HG03064 (cell line): Measurements from ENCODE around the gene PNMA3.
"Not testable (repeated sequence)": the region's sequence is repeated elsewhere in the genome, so short reads cannot be mapped to it uniquely, and the experiment has no call there.

ENCODE experiments used
- ATAC-seq: cut with Tn5 transposase; IDR thresholded peaks from one replicate; pipeline ENCODE4 v1.9.1; 2021; ENCODE audit warnings: low read depth; ENCODE audit not compliant: unreplicated experiment

The PNMA3 gene, protein sequence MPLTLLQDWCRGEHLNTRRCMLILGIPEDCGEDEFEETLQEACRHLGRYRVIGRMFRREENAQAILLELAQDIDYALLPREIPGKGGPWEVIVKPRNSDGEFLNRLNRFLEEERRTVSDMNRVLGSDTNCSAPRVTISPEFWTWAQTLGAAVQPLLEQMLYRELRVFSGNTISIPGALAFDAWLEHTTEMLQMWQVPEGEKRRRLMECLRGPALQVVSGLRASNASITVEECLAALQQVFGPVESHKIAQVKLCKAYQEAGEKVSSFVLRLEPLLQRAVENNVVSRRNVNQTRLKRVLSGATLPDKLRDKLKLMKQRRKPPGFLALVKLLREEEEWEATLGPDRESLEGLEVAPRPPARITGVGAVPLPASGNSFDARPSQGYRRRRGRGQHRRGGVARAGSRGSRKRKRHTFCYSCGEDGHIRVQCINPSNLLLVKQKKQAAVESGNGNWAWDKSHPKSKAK

DNA sequence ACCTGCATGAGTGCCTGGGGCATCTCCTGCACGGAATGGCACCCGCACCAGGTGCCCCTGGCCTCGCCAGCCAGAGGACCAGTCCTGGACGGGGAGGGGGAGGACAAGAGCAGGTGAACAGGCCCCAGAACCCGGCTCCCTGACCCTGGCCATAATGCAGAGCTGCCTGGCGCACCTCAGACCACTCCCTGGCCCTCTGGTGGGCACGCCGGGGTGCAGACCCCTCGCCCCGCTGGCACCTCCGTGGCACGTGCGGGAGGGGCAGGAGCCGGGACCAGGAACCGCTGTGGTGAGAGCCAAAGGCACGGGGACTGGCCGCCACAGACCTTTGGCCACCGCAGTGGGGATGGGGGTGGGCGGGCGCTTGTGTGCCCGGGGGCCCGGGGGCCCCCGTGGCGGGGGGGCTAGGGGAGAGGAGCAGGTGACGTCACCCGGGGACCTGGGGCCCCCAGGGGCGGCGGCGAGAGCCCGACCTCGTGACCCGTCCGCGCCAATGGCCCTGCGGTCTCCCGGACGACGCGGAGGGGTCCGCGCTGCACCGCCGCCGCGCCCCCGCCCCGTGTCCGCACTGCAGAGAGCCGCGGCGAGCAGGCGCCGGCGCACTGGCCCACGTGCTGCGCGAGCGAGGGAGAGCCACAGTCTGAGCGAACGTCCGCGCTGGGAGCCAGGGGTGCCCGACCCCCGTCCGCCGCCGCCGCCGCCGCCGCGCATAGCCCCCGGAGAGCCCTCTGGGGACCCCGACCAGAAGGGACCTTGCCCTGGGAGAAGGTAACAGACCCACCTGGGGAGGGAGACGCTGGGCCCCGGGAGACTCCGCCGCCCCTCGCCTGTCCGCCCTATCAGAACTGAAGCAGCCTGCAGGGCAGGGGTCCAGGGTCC is at the start of gene PNMA3:
Gene PNMA3, plus strand, starts transcription at position 600 of the 879 bp plus-strand sequence. CDS start 586 bp downstream, outside the sequence.
- ATAC-seq, result no peak

DNA sequence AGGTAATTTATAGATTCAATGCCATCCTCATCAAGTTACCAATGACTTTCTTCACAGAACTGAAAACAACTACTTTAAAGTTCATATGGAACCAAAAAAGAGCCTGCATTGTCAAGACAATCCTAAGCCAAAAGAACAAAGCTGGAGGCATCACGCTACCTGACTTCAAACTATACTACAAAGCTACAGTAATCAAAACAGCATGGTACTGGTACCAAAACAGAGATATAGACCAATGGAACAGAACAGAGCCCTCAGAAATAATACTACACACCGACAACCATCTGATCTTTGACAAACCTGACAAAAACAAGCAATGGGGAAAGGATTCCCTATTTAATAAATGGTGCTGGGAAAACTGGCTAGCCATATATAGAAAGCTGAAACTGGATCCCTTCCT is 39.1 kb upstream of the PNMA3 start:
- ATAC-seq, result not testable (repeated sequence)

DNA sequence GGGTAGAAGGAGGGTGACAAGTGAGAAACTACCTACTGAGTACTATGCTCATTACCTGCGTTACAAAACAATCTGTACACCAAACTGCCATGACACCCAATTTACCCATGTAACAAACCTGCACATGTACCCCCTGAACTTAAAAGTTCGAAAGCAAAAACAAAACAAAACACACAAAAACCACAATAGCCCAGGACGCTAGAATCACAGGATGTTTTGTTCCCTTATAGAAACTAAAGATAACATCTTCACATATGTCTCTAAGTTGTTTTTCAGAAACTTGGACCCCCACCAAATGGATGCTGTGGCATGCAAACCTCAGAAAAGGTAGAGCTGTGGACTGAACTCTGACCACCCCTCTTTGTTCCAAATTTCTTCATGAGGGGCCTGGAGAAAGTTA is 37.1 kb upstream of the PNMA3 start:
- no peak for ATAC-seq

DNA sequence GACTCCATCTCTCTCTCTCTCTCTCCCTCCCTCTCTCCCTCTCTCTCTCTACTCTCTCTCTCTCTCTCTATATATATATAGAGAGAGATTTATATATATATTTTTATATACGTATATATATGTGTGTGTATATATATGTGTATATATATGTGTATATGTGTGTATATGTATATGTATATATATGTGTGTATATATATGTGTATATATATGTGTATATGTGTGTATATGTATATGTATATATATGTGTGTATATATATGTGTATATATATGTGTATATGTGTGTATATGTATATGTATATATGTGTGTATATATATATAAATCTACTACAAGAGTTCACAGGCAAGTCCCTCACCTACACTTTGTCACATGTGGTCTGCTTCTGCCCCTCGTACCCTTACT is 29.8 kb upstream of the PNMA3 start:
- ATAC-seq, result not testable (repeated sequence)

DNA sequence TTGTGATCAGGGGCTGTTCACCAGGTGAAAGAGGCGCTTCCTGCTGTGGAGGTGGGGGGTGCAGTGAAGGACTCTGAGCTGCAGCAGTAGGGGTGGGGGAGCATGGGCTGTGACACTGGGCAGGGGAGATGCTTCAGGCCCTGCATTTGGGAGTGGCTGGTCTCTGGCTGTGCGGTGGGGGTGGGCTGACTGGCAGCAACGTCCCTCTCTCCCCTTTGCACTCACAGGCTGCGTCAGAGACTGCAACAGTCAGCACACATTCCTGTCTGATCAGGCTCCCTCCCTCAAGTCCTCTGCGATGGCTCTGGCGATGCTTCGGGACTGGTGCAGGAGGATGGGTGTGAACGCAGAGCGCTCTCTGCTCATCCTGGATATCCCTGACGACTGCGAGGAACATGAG is 27.8 kb upstream of the PNMA3 start:
- not testable (repeated sequence) for ATAC-seq

DNA sequence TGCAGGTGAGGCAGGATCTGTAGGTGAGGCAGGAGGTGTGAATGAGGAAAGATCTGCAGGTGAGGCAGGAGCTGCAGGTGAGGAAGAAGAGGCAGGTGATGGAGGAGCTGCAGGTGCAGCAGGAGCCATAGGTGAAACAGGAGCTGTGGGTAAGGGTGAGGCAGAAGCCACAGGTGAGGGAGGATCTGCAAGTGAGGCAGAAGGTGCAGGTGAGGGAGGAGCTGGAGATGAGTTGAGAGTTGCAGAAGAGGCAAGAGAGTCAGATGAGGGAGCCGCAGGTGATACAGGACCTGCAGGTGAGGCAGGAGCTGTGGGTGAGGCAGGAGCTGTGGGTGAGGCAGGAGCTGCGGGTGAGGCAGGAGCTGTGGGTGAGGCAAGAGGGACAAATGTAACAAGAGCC is 27.1 kb upstream of the PNMA3 start:
- no peak for ATAC-seq

DNA sequence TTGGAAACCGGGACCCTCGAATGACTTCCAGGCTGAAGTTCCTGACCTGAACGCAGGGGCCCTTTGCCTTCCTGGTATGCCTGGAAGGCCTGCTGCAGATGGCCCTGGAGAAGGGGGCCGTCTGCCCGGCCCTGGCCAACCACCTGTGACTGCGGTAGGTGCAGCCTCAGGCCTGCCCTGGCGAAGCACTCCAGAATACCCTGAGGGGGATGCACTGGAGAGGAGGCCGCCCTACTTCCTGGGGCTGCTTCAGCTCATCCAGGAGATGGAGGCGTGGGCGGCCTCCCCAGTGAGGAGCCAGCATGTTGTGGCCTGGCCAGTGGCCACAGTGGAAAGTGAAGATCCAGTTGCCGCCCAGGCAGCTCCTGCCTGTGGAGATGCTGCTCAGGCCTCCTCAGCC is 26.4 kb upstream of the PNMA3 start:
- no peak for ATAC-seq

DNA sequence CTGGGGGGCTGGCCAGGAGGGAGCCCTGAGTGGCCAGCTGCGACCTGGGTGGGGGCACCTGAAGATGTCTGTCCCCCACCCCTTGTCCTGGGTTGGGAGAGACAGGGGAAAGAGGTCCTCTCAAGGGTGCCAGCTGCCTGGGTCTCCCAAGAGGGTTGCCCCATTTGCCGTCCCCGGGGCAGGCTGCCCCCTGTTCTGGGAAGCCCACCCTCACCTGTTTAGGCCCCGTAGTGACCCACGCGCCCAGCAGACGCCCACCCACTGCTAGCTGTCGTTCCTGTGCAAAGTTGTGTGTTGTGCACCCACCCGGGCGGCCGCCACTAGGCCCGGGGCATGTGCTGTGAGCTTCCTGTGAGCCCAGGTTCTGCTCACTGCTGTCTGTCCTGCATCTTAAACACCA is 25.5 kb upstream of the PNMA3 start:
- no peak for ATAC-seq

DNA sequence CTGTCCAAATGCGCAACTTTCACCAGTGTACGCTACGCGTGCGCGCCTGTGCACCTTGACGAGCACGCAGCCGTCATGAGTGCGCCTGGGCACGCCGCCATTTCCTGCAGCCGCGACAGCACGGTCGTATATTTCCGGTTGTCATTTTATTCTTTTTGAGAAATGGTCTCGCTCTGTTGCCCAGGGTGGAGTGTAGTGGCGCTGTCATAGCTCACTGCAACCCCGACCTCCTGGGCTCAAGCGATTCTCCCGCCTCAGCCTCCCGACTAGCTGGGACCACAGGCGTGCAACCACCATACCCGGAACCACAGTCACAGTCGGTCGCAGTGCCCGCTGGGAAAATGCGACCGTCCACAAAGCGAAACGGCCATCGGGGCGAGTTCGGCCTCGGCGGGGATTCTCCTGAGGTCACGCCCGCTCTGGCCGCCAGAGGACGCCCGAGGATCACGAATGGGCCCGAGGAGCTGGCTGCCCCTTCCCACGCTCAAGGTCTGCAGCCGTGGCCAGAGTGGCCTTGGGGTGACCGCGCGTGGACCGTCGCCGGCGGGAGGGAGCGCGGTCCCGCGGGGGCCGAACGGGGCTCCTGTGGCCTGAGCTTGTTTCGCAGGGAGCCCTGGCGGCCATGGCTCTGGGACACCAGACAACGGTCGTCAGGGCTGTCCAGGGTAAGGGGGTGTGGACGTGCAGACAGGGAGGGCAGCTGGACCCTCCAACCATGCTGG is 23.7 kb upstream of the PNMA3 start:
- ATAC-seq, result peak; percentile 72

DNA sequence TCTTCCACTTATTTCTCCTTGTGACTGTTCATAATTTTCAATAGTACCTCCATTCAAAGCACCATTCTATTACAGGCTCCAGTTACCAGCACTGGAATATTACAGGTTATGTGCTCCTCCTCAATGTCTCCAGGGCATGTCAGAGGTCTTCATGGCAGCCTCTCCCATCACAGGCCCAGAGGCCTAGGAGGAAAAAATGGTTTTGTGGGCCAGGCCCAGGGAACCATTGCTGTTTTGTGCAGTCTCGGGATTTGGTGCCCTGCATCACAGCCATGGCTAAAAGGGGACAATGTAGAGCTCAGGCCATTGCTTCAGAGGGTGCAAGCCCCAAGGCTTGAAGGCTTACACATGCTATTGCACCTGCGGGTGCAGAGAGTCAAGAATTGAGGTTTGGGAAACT is 7.2 kb upstream of the PNMA3 start:
- ATAC-seq, result no peak

DNA sequence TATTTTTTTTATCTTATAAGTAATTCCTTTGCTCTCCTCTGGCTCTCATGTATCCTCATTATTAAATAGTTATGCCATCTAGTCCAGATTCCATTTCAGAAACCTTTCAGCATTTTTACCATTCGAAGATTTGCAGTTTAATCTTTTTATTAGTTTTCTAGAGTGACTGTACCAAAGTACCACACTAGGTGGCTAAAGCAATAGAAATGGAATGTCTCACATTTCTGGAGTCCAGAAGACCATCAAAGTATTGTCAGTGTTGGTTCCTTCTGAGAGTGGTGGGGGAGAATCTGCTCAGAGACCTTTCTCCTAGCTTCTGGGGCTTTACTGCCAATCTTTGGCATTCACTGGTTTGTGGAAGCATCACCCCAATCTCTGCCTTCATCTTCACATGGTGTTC is 3.7 kb upstream of the PNMA3 start:
- no peak for ATAC-seq

DNA sequence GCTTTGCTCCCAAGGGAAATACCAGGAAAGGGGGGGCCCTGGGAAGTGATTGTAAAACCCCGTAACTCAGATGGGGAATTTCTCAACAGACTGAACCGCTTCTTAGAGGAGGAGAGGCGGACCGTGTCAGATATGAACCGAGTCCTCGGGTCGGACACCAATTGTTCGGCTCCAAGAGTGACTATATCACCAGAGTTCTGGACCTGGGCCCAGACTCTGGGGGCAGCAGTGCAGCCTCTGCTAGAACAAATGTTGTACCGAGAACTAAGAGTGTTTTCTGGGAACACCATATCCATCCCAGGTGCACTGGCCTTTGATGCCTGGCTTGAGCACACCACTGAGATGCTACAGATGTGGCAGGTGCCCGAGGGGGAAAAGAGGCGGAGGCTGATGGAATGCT is 1.0 kb downstream of the PNMA3 start:
- ATAC-seq, result no peak

DNA sequence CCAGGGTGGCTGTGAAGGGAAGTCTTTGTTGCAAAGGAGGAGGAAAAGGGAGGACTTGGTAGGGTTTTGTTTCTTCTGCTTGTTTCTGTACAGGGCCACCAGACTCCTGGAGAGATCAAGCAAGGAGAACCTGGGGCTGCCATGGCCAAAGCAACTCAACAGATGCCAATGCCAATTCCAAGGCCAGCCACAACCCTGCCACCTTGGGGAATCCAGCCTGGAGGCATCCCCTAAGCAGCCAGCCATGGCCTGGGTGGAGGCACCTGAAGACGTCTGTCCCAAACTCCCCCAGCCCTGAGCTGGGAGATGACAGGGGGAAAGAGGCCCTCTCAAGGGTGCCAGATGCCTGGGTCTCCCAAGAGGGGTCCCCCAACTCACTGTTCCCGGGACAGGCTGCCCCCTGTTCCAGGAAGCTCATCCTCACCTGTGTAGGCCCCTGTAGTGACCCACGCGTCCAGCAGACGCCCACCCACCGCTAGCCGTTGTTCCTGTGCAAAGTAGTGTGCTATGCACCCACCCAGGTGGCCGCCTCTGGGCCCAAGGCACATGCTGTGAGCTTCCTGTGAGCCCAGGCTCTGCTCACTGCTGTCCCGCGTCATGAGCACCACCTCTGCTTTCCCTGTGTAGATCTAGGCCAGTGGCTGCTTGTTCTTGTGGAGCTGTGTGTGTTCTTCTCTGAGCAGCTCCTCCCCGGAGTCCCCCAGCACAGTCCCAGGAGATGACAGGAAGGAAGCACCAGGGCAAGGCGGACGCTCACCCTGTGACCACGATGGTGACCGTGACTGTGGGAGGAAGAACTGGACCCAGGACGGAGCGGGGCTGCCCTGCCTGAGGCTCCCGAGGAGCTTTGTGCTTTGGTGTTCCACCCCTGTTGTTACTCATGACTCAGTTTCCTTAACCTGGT is 3.2 kb downstream of the PNMA3 start:
- no peak for ATAC-seq

DNA sequence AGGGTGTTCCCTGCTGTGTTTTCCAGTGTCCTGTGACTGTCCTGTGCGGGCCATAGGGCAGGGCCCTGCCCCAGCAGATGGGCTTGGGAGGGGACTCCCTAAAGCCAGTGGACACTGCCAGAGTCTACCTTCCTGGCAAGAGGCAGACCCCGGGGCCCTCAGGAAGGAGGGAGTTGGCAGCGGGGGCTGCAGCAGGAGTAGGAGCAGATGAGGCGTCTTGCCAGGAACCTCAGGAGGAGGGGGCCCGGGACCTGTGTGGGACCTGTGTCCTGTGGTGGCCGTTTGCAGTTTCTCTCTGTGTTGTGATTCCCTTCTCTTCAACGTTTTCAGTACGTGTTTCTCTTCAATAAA is 3.8 kb downstream of the PNMA3 start:
- ATAC-seq, result no peak

DNA sequence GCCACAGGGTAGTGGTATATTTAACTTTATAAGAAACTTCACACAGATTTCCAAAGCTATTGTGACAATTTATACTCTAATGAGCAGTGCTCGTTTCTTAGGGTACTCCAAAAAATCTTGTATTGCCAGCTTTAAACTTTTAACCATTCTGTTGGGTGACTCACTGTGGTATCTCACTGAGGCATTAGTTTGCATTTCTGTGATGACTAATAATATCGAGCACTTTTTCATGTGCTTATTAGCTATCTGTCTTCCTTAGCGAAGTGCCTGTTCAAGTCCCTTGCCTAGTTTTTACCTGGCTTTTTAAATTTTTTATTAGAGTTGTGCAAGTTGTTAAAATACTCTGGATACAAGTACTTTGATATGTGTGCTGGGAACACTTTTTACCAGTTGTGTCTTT is 5.5 kb downstream of the PNMA3 start:
- no peak for ATAC-seq

DNA sequence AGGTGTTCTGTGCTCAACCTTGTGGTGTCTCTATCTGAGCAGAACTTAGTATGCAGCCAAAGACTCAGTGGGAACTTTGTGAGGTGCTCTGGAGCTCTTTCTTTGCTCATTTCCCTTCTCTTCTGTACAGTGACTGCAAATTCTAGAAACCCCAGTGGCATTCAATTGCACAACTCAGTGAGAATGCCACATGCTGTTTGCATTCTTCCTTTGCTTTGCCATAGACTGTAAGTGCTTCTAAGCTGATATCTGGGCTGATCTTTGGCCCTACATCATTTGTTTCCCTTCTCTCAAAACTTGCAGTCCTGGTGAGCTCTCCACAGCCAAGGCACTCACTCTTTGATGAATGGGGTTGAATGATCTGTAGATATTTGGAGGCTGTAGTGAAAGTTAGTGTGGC is 7.0 kb downstream of the PNMA3 start:
- ATAC-seq, result no peak

DNA sequence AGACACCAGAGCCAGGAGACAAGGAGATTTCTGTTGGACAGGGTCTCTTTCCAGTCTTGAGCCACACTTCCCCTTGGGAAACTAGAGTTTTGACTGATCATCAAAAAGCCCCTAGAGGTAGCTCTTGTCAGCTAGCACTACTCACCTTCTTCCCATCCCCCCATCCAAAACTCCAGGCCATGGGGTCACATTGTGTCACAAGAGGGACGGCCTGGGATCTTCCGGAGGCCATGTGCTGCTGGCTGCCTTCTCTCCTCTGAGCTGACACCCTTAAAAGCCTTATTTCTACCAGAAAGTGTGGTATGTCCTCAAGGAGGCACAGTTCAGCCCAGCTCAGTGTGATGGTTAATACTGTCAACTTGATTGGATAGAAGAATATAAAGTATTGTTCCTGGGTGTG is 7.8 kb downstream of the PNMA3 start:
- no peak for ATAC-seq

DNA sequence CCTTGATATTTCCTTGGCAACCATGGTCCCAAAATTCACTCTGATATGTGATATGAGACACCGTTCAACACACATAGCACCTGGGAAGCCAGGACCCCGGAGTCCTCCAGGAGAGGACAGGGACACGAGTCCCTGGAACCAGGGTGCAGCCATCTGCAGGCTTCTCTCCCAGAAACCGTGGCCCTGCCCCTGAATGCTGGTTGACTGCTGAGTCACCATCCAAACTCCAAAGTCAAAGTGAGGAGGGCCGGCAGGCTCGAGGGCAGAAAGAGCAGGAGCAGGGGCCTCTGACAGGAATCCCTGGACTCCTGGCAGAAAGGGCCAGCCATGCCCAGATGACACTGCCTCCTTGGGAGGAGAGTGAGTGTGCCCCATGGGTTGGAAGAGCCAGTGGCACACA is 9.1 kb downstream of the PNMA3 start:
- ATAC-seq, result no peak

DNA sequence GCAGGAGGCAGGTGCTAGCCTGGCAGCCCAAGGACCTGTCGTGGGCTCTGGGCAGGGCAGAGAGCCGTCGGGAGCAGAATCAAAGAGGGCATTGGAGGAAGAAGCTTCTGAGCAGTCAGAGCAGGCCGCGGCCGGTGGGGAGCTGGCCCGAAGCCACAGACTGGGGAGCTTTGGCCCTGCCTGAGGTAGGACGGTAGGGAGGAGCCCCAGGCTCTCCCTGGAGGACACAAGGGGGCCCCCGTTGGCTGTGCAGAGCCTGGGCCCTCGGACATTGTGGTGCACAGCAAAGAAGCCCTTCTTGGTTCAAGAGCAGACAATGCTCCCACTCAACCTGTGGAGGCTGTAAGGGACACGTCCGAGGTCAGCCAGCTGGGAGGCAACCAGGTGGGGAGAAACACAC is 10.1 kb downstream of the PNMA3 start:
- not testable (repeated sequence) for ATAC-seq
